ENCODE results near the gene POLD2.

DNA sequence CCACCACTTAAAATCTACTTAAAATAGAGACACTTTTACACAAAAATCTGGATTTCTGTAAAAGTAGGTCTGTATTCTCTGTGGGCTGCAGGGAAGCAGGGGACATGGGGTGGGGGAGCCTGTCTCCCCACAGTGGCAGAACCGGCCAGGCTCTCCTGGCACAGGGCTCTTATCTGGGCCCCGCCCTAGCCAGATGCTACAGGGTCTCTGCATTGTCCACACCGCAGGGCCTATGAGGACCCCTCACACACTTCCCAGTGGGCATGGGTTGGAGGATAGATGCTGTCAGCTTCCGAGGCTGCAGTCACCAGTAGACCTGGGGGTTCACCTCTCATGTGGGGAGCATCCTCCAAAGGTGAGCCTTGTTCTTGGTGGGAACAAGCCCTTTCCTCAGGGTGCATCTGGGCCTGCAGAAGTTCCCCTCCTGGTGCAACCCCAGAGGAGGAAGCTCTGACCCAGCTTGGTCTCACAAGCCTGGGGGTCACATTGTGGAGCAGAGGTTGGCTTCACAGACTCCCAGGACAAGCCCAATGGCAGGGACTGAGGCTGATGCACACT lies 33.2 kb upstream of the POLD2 start:
- TF ChIP-seq, protein P1, sequence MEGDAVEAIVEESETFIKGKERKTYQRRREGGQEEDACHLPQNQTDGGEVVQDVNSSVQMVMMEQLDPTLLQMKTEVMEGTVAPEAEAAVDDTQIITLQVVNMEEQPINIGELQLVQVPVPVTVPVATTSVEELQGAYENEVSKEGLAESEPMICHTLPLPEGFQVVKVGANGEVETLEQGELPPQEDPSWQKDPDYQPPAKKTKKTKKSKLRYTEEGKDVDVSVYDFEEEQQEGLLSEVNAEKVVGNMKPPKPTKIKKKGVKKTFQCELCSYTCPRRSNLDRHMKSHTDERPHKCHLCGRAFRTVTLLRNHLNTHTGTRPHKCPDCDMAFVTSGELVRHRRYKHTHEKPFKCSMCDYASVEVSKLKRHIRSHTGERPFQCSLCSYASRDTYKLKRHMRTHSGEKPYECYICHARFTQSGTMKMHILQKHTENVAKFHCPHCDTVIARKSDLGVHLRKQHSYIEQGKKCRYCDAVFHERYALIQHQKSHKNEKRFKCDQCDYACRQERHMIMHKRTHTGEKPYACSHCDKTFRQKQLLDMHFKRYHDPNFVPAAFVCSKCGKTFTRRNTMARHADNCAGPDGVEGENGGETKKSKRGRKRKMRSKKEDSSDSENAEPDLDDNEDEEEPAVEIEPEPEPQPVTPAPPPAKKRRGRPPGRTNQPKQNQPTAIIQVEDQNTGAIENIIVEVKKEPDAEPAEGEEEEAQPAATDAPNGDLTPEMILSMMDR (IDR thresholded peaks at IDR 0.05; ENCODE audit: control extremely low read depth in 1 of 3, insufficient read depth in 1 of 3, low read depth in 1 of 3, low read length in 3 of 3), result no peak
- TF ChIP-seq EZH2 (IDR thresholded peaks at IDR 0.05; ENCODE audit: low read depth, low read length, severe bottlenecking), result no peak
- no peak for TF ChIP-seq BRCA1 (IDR thresholded peaks at IDR 0.05; ENCODE audit: low read depth, low read length)
- TF ChIP-seq FOSL1 (IDR thresholded peaks at IDR 0.05; ENCODE audit: insufficient read depth, low read depth, low read length), result no peak
- TF ChIP-seq CHD2 (IDR thresholded peaks at IDR 0.05; ENCODE audit: low read length), result no peak
- no peak for TF ChIP-seq RFX5 (IDR thresholded peaks at IDR 0.05; ENCODE audit: borderline replicate concordance, low read depth, low read length)
- no peak for TF ChIP-seq SP1 (IDR thresholded peaks at IDR 0.05; ENCODE audit: low read depth, low read length)
- no peak for TF ChIP-seq CEBPB (IDR thresholded peaks at IDR 0.05; ENCODE audit: low read depth, low read length)
- TF ChIP-seq JUN (IDR thresholded peaks at IDR 0.05; ENCODE audit: low read depth, low read length), result no peak
- TF ChIP-seq, protein P2, sequence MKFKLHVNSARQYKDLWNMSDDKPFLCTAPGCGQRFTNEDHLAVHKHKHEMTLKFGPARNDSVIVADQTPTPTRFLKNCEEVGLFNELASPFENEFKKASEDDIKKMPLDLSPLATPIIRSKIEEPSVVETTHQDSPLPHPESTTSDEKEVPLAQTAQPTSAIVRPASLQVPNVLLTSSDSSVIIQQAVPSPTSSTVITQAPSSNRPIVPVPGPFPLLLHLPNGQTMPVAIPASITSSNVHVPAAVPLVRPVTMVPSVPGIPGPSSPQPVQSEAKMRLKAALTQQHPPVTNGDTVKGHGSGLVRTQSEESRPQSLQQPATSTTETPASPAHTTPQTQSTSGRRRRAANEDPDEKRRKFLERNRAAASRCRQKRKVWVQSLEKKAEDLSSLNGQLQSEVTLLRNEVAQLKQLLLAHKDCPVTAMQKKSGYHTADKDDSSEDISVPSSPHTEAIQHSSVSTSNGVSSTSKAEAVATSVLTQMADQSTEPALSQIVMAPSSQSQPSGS (IDR thresholded peaks at IDR 0.05; ENCODE audit: low read length), result no peak
- TF ChIP-seq POLR2AphosphoS5 (IDR thresholded peaks at IDR 0.05; ENCODE audit: low read depth, low read length), result no peak
- TF ChIP-seq TAF1 (IDR thresholded peaks at IDR 0.05; ENCODE audit: low read depth, low read length), result no peak
- TF ChIP-seq EGR1 (IDR thresholded peaks at IDR 0.05; ENCODE audit: borderline replicate concordance, low read depth, low read length), result no peak
- TF ChIP-seq EP300 (IDR thresholded peaks at IDR 0.05; ENCODE audit: borderline replicate concordance in 1 of 2, low read depth in 2 of 2, low read length in 2 of 2), result no peak

All from H1 (cell line).